ENCODE results near the gene PDXP.

- TF ChIP-seq CTCF (conservative IDR thresholded peaks at IDR 0.05), result no peak
- TF ChIP-seq EZH2 (IDR thresholded peaks at IDR 0.05; ENCODE audit: low read depth), result no peak
Measured at GRCh38 chr22:37633625-37634416, 24.7 kb upstream of the PDXP start.

All from PC-9 (cell line).